Activated naive CD8-positive, alpha-beta T cell treated with anti-CD3 and anti-CD28 coated beads for 36 hours (primary cell): Measurements from ENCODE around the gene PRDM16. TPM values are rescaled to one million over a fixed set of nuclear protein-coding genes. Genes with fewer than 3 reads are reported as not detected.

Experiments used
- DNase-seq: peaks from one replicate; pipeline ENCODE4 v3.0.0; 2021
- H3K27ac Mint-ChIP-seq: one replicate; pipeline ENCODE4 v1.8.0; 2022; ENCODE audit warnings: mild to moderate bottlenecking, moderate library complexity, mixed read lengths
- H3K27me3 Mint-ChIP-seq: one replicate; pipeline ENCODE4 v1.8.0; 2022; ENCODE audit warnings: mild to moderate bottlenecking, mixed read lengths
- H3K36me3 Mint-ChIP-seq: one replicate; pipeline ENCODE4 v1.8.0; 2021; ENCODE audit warnings: mild to moderate bottlenecking, mixed read lengths
- H3K4me1 Mint-ChIP-seq: one replicate; pipeline ENCODE4 v1.8.0; 2021; ENCODE audit warnings: mixed read lengths
- H3K4me3 Mint-ChIP-seq: one replicate; pipeline ENCODE4 v1.8.0; 2022; ENCODE audit warnings: mild to moderate bottlenecking, moderate library complexity, mixed read lengths
- H3K9me3 Mint-ChIP-seq: one replicate; pipeline ENCODE4 v1.8.0; 2022; ENCODE audit warnings: mixed read lengths
- total RNA-seq, 2 experiments: library from RNA; stranded (reverse); gene quantifications; one replicate each; pipeline ENCODE4 v1.2.3, GENCODE V29; 2021

PRDM16 gene
- total RNA-seq, 2 experiments from 2014 or later: 0.06 to 0.12 TPM

DNA sequence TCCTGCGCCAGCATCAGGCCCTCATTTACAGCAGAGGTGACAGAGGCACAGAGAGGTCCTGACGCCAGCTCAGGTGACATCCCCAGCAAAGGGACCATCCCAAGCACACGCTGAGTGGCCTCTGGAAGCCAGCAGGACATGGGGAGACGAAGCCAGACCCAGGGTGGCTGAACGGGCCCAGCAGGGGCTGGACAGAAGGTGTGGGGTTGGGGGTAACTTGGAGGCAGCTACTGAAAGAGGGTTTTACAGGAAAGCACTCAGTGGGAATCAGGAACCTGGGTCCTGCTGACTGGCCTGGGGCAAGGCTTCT is 383.8 kb downstream of the PRDM16 start:
- Mint-ChIP-seq H3K36me3 (no peaks in the 10 kb centered on the region), H3K4me1 (peaks cover 2% of the 10 kb centered on the region), H3K4me3 (no peak overlapping the region), H3K9me3 (peaks cover 1% of the 10 kb centered on the region), H3K27ac (no peak overlapping the region), H3K27me3 (peaks cover 10% of the 10 kb centered on the region)
- no peak for DNase-seq

- Mint-ChIP-seq H3K4me1 (peaks cover 2% of the 10 kb centered on the region), H3K4me3 (no peak overlapping the region)
Measured at GRCh38 chr1:3453203-3453761, 384.3 kb downstream of the PRDM16 start.

DNA sequence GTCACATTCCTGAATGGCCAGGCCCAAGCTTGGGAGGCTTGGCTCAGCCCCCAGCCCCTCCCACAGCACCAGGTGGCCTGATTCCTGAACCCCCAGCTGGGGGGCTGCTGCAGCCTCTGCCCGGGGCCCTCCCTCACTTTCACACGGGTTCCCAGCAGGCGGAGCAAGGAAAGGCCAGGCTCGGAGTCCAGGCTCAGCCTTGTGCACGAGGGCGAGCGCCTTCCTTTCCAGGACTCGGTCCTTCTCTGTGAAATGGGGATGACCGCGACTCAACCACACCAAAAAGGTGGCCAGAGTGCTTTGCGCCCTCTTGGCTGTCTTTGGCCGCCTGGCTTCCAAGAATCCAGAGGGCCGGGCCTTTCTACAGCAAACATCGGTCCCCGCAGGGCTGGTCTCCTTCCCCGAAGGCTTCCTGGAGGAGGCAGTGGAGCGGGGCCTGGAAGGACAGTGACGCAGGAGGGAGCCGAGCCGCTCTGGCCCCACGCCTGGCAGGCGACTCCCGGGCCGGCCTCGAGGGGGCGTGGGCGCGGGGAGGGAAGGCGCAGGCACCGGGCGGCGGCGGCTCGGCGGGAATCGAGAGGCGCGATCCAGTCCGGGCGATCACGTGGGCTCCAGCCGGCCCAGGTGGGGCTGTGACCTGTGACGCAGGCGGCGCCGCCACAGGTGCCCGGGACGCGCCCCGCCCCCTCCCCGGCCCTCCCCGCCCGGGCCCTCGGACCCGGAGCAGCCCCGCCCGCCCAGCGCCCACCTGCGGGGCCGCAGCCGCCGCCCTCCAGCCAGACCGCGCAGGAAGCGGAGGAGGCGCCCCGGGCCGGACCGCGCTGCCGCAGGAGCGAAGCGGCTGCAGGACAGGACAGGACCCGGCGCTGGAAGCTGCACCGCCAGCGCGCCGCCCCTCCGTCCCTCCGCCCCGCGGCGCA is 385.1 kb downstream of the PRDM16 start, which contains the start of gene ARHGEF16:
Gene ARHGEF16 (plus strand): TSS at position 775 of the 920 bp plus-strand sequence. CDS start 8,420 bp downstream, outside the sequence.
- Mint-ChIP-seq H3K4me3 (peak within 1 kb of the TSS; percentile 29), H3K4me1 (peaks cover 2% of the 10 kb centered on the region), H3K27me3 (peaks cover 10% of the 10 kb centered on the region), H3K27ac (no peak within 1 kb of the TSS), H3K9me3 (no peaks in the 10 kb centered on the region), H3K36me3 (no peaks in the 10 kb centered on the region)
- peak; percentile 44 for DNase-seq

More at GRCh38 chr1:3453203-3453761, 384.3 kb downstream of the PRDM16 start:
- Mint-ChIP-seq H3K27ac (no peak overlapping the region), H3K9me3 (no peaks in the 10 kb centered on the region), H3K36me3 (no peaks in the 10 kb centered on the region), H3K27me3 (peaks cover 10% of the 10 kb centered on the region)
- DNase-seq: peak; percentile 73

DNA sequence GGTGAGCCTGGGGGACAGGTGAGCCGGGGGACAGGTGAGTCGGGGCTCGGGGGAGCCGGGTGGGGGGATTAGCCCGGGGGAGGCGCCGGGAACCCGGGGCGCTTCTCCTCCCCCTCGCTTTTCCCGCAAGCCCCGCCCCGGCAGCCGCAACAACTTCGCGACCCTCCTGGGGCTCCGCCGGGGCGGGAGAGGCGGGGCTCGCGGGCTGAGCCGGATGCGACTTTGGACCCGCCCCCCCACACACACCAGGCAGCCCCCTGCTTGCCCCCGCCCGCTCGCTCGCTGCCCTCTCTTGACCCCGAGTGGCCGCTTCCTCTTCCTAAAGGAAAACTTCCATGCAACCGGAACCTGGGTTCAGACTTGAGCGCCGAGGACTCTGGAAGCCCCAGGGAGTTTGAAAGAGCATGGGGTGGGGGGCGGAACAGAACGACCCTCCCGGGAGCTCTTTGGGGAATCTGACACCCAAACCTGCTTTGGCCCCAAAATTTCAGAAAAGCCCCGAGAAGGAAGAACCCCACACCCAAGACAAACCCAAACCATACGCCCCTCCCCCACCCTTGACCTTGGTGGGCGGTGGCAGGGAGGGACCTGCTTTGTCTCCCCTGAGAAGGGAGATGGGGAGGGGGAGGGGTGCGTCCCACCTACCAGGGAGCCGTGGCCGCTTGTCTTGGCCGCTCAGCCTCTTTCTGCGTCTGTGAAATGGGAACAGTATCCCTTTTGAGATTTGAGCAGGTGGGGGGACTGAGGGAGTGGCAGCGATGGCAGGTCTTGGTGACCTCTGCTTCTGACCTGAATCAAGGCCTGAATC is 386.0 kb downstream of the PRDM16 start:
- H3K36me3 Mint-ChIP-seq: no peaks in the 10 kb centered on the region
- H3K27ac Mint-ChIP-seq: no peak overlapping the region
- no peaks in the 10 kb centered on the region for H3K9me3 Mint-ChIP-seq
- H3K4me1 Mint-ChIP-seq: peaks cover 2% of the 10 kb centered on the region
- no peak overlapping the region for H3K4me3 Mint-ChIP-seq
- no peak for DNase-seq
- H3K27me3 Mint-ChIP-seq: peaks cover 10% of the 10 kb centered on the region

GRCh38 chr1:3455670-3456448 is 386.9 kb downstream of the PRDM16 start:
- Mint-ChIP-seq H3K9me3 (no peaks in the 10 kb centered on the region), H3K36me3 (no peaks in the 10 kb centered on the region), H3K27ac (no peak overlapping the region), H3K4me1 (peaks cover 2% of the 10 kb centered on the region), H3K27me3 (peaks cover 7% of the 10 kb centered on the region), H3K4me3 (no peak overlapping the region)
- DNase-seq: no peak

GRCh38 chr1:3456449-3456963 is 387.5 kb downstream of the PRDM16 start:
- no peaks in the 10 kb centered on the region for H3K36me3 Mint-ChIP-seq
- no peak overlapping the region for H3K4me3 Mint-ChIP-seq
- H3K9me3 Mint-ChIP-seq: no peaks in the 10 kb centered on the region
- no peak overlapping the region for H3K27ac Mint-ChIP-seq
- H3K4me1 Mint-ChIP-seq: peaks cover 2% of the 10 kb centered on the region
- no peak for DNase-seq
- peaks cover 7% of the 10 kb centered on the region for H3K27me3 Mint-ChIP-seq

DNA sequence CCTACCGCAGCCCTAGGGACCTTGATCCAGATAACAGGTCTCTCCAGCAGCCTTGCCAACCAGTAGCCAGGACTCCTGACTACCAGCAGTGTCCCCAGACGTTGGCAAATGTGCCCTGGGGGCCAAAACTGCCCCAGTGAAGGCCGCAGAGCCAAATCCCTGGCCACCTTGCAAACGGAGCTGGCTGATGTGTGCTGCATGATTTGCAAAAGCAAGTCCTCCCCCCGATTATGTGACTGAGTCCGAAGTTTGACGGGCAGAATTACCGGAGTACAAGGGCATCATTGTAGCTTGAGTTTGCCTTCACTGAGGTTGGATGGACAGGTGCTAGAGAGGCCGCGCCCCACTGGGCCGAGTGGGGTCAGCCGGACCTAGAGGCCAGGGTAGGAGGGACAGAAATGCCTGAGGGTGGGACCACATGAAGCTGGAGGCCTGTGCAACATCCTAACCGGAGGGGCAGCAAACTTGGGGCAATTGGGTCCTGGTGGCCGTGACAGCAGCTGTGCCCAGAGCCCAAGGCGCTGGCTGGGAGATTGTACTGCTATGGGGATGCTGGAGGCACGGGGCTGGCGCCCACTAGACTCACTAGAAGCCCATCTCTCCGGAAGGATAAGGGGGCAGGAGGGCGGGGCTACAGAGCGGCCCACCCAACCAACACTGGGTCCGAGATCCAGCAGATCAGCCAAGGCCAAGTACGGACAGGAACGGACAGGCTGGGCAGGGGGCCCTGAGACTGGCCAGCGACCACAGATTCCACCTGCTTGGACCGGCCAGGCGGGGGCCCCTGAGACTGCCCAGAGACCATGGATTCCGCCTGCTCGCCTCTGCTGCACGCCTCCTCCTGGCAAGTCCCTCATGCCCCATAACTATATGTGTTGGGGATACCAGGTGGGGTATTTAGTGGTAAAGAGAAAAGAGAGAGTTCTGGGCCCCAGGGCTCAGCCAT is 388.2 kb downstream of the PRDM16 start:
- peaks cover 2% of the 10 kb centered on the region for H3K4me1 Mint-ChIP-seq
- no peak overlapping the region for H3K27ac Mint-ChIP-seq
- H3K27me3 Mint-ChIP-seq: peaks cover 7% of the 10 kb centered on the region
- no peaks in the 10 kb centered on the region for H3K36me3 Mint-ChIP-seq
- H3K9me3 Mint-ChIP-seq: no peaks in the 10 kb centered on the region
- no peak for DNase-seq
- no peak overlapping the region for H3K4me3 Mint-ChIP-seq

DNA sequence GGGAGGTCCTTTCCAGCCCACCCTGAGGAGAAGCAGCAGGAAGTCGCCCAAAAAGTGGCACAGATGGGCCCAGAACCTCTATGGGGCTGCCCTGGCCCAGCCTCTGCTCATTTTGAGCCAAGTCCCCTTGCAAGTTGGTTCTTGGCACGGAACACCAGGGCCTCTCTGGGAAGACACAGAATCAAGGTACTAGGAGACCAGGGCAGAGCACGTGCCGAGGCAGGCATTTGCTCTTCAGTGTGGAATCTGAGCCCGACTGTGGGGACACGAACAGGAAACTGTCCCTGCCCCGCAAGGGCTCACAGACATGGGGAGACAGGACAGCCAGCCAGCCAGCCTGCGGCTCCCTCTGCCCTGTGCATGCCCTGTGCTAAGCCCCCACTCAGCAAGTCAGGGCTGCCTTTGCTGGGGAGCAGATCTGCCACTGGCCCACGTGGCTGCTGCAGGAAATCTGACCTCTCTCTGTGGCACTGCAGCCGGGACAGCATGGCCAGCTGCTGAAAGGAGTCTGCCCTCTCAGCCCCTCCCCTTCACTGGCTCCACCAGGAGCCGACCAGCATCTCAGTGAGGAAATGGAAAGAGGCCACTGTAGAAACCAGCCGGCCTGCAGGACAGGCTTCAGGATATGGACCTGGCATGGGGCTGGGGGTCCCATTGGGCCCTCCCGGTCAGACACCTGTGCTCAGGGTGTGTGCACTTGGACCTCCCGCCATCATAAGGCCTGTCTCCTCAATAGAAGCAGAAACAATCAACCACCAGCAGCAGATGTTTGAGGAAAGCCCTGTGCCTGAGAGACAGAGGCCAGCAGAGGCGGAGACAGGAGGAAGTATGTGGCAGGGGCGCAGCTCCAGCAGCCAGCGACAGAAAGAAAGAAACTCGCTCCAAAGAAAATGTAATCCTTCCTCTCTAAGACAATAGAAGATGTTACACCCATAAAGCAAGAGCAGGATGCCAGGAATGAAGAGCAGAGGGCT is 389.2 kb downstream of the PRDM16 start:
- no peaks in the 10 kb centered on the region for H3K9me3 Mint-ChIP-seq
- no peak overlapping the region for H3K27ac Mint-ChIP-seq
- H3K4me3 Mint-ChIP-seq: no peak overlapping the region
- peaks cover 1% of the 10 kb centered on the region for H3K4me1 Mint-ChIP-seq
- H3K36me3 Mint-ChIP-seq: no peaks in the 10 kb centered on the region
- peaks cover 5% of the 10 kb centered on the region for H3K27me3 Mint-ChIP-seq
- DNase-seq: no peak

GRCh38 chr1:3459051-3459908 is 390.3 kb downstream of the PRDM16 start:
- DNase-seq: no peak
- Mint-ChIP-seq H3K4me3 (no peak overlapping the region), H3K4me1 (no peaks in the 10 kb centered on the region), H3K27ac (no peak overlapping the region), H3K27me3 (peaks cover 4% of the 10 kb centered on the region), H3K9me3 (no peaks in the 10 kb centered on the region), H3K36me3 (no peaks in the 10 kb centered on the region)

- Mint-ChIP-seq H3K27me3 (peaks cover 4% of the 10 kb centered on the region), H3K4me1 (no peaks in the 10 kb centered on the region), H3K9me3 (no peaks in the 10 kb centered on the region), H3K27ac (no peak overlapping the region), H3K36me3 (no peaks in the 10 kb centered on the region), H3K4me3 (no peak overlapping the region)
- no peak for DNase-seq
Measured at GRCh38 chr1:3459940-3460671, 391.1 kb downstream of the PRDM16 start.

DNA sequence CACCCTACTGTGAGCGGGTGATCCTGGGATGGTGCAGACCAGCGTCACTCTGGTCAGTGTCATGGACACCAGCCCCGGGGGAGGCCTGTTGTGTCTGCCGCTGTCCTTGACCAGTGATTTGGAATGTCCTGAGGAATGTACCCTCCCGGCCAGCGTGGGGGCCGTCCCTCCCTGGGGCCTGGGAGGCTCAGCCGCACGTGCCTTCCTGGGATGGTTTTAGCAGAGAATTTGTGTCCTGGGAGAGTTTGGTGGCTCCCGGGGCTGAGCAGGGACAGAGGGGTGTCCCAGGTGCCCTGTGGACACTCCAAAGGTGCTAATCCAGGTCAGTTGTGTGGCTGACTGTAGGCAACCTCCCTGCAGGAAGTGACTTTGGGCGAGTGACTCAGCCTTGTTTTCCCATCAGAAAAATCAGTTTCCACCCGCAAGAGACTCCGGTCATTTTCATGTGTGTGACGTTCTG is 391.7 kb downstream of the PRDM16 start:
- Mint-ChIP-seq H3K27me3 (peaks cover 1% of the 10 kb centered on the region), H3K27ac (no peak overlapping the region), H3K36me3 (no peaks in the 10 kb centered on the region), H3K9me3 (no peaks in the 10 kb centered on the region), H3K4me1 (no peaks in the 10 kb centered on the region), H3K4me3 (no peak overlapping the region)
- no peak for DNase-seq
